LHCN-M2 (cell line): ENCODE data around the gene EFCAB14. TPM values are rescaled to one million over a fixed set of nuclear protein-coding genes. Genes with fewer than 3 reads are reported as not detected.
"Not testable (repeated sequence)": the region's sequence is repeated elsewhere in the genome, so short reads cannot be mapped to it uniquely, and the experiment has no call there.

Experiments
- DNase-seq: peaks from one replicate; pipeline ENCODE4 v3.0.0-alpha.2; 2012; ENCODE audit warnings: low read depth
- total RNA-seq: library from RNA; depleted of rRNA; stranded (reverse); fragments of >200 nt; gene quantifications from 2 replicates; pipeline ENCODE4 v1.2.3, GENCODE V29; 2014

The EFCAB14 gene
- total RNA-seq, 1 experiment from 2014 or later, result 55.2 TPM

GRCh38 chr1:46724991-46725735 lies 6.2 kb upstream of the EFCAB14 start:
- DNase-seq, result peak; percentile 67

DNA sequence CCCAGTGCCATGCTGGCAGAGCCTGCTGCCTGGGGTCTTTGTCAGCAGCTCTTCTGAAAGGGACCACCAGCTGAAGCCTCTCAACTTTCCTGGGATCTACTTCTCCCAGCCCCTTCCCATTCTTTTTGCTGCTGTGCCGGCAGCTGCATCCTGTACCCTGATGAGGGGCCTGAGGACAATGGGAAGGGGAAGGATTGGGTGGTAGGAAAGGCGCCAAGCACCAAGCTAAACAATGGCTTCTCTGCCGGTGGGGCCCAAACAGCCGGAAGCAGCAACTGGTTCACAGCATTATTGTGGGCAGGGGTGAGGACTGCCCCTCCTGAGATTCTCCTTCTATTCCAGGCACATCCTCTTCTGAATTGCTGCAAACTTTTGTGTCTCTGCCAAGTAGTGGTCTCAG lies 5.0 kb upstream of the EFCAB14 start:
- no peak for DNase-seq

GRCh38 chr1:46721686-46722205 lies 2.8 kb upstream of the EFCAB14 start:
- DNase-seq, result no peak

DNA sequence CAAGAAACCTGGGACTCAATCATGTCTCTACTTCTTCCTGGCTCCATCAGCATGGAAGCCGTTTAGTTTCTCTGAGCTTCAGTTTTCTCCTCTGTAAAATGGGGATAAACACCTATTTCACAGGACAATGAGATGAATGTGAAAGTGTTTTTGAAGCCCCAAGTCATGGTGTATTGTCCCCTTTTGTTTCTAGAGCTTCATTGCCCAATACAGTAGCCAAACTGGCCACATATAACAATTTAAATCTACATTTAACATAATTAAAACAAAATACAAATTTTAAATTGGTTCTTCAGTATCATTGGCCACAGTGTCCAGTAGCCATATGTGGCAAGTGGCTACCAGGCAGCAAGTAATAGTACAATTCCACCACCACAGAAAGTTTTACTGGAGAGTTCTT lies 2.3 kb upstream of the EFCAB14 start:
- no peak for DNase-seq

- DNase-seq, result not testable (repeated sequence)
Measured at GRCh38 chr1:46720319-46720718, 1.4 kb upstream of the EFCAB14 start.

DNA sequence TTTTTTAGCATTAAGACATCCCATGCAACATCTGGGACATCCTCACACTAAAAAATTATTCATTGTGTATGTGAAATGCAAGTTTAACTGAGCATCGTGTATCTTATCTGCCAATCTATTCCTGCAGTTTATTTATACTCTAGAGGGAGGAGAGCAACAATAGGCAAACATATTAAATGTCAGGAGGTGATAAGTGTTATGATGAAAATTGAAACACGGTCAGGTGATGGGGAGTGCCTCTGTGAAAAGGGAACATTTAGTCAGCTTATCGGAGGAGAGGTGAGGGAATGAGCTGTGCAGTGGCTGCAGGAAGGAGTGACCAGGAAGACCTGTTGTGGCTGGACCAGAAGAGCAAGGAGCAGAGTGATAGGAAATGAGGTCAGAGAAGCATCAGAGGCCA lies 775 bp upstream of the EFCAB14 start:
- no peak for DNase-seq

DNA sequence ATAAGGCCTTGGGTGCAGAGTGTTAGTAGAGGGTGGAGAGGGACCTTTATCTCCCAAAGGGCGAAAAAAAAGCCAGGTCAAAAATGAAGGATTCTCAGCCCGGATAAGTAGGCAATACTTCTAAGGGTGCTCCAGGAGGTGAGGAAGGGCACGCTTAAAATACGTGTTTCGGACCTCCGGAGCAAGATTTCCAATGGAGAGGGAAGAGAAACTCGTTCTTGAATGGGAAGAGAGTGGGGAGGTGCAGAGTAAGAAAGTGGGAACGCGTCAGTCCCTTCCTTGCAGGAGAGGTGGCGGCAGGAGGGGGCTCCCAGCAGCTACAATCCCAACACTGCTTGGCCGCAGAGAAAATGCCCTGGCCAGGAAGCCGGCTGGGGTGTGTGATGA lies 581 bp downstream of the EFCAB14 start:
- DNase-seq, result no peak

GRCh38 chr1:46717654-46718053 lies 1.3 kb downstream of the EFCAB14 start:
- no peak for DNase-seq

DNA sequence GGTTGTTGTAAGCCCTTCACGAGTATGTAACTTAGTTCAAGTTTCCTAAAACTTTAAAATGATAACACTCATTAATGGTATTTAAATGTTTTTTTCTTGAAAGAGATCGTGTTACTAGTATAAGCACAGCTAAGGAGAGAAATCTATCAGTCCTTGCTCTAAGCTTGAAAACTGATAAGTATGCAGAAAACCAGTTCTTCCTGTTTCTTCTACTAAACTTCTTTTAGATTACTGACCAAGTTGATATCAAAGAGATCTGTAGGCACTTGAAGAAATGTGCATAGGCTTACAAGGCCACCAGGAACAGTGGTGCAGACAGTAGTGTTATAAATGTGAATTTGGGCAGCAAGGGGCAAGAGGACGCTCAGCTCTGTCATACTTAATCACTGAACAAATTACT lies 3.9 kb downstream of the EFCAB14 start:
- no peak for DNase-seq

GRCh38 chr1:46708121-46708520 lies 10.8 kb downstream of the EFCAB14 start:
- DNase-seq, result no peak

GRCh38 chr1:46705408-46705807 lies 13.5 kb downstream of the EFCAB14 start:
- DNase-seq, result no peak

- no peak for DNase-seq
Measured at GRCh38 chr1:46703927-46704641, 14.8 kb downstream of the EFCAB14 start.

DNA sequence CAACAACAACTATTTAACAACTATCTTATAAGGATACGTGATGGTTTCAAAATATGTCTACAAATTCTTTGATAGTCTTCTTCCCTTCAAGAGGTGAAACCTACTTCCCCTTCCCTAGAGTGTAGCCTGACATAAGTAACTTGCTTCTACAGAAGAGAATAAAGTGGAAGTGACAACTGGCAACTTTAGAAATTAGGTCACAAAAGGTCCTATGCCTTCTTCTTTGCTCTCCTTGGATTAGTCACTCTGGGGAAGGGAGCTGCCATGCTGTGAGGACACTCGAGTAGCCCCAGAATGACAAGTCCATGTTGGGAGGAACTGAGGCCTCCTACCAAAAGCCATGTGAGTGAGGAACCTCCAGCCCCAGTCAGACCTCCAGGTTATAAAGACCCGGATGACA lies 19.2 kb downstream of the EFCAB14 start:
- no peak for DNase-seq

- DNase-seq, result no peak
Measured at GRCh38 chr1:46697053-46697452, 21.9 kb downstream of the EFCAB14 start.

DNA sequence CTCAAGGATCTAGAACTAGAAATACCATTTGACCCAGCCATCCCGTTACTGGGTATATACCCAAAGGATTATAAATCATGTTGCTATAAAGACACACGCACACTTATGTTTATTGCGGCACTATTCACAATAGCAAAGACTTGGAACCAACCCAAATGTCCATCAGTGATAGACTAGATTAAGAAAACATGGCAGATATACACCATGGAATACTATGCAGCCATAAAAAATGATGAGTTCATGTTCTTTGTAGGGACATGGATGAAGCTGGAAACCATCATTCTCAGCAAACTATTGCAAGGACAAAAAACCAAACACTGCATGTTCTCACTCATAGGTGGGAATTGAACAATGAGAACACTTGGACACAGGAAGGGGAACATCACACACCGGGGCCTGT lies 24.2 kb downstream of the EFCAB14 start:
- not testable (repeated sequence) for DNase-seq

DNA sequence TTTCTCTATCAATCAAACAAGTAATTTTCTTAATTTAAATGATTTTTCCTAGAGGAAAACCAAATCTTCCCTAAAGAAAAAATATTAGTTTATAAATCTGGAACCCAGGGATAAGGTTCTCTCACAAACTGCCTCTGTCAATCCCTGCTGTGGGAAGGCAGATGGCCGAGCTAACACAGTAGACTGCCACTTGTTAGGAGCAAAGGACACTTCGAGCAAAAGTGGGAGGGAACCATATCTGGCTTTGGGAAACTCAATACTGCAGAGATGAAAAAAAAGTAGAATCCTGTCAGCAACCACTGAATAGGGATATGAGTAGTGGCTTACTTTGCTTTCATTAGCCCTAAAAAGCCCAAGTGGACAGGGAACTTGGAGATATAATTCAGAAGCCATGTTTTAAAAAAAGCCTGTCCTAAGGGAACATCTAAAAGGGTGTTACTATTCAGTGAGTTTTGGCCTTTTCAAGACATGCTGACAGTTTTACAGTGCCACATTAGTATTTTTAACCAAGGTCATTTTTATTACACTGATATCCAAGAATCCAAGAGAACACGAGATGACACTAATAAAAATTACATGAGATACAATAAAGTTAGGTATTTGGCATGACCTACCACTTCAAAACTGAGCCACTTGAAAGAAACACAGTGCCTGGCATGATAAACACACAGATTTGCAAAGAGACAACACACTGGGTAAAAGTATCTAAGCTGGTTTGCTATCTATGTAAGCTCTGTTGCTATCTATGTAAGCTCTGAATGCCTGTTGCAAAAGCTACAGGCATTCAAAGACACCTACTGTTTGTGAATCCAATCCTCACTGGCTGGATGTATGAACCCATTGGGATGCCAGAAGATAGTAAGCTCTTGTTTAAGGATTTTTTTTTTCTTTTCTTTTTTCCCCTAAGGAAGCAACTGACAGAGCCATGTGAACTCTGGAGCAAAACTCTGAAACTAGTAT lies 25.8 kb downstream of the EFCAB14 start:
- no peak for DNase-seq

GRCh38 chr1:46691997-46692790 lies 26.7 kb downstream of the EFCAB14 start:
- DNase-seq, result no peak

GRCh38 chr1:46690931-46691421 lies 27.9 kb downstream of the EFCAB14 start:
- DNase-seq, result no peak

GRCh38 chr1:46689897-46690296 lies 29.0 kb downstream of the EFCAB14 start:
- no peak for DNase-seq

- DNase-seq, result peak; percentile 26
Measured at GRCh38 chr1:46689356-46689755, 29.6 kb downstream of the EFCAB14 start.
